ENCODE data around the gene FAM217B.
"Not testable (repeated sequence)": the region's sequence is repeated elsewhere in the genome, so short reads cannot be mapped to it uniquely, and the experiment has no call there.

Gene FAM217B

DNA sequence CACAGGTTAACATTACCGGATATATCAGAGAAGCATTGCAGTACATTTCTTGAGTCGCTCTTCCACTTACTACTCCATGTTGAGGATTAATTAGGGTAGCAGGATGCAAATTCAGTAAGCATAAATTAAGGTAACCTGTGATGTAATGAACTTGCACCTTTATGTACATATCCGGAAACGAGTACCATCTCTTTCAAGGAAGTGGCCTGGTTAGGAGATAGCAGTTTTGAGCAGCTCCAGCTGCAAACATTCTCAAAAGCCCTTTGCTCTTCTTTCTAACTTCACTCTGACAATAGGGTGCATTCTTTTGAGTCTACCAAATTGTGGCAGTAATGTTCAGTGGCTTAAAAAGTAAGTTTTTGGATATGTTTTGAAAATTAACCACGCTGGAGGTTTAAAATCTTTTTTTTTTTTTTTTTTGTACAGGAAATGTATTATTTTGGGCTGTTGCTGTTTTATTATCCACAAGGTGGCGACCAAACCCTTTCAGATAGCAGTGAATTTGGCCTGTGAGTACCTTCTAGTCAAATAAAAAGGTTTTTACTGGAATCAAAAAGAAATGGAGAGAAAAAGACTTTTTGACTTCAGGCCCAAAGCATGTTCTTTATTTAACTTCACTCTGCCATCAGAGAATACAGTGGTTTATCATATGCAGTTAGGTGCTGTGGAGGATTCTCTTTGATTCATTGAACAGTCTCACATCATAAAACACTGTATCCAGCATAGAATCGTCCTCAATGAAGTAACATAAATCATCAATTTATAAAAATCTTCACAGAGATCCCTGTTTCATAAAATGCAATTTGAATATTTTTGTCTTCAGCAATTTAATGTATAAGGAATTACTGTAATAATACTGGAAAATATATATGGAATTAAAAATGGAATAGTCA lies 8.9 kb downstream of the FAM217B start:
- DNase-seq (ENCODE audit: low read depth, low spot score): peak; percentile 63
- TF ChIP-seq, protein P1, sequence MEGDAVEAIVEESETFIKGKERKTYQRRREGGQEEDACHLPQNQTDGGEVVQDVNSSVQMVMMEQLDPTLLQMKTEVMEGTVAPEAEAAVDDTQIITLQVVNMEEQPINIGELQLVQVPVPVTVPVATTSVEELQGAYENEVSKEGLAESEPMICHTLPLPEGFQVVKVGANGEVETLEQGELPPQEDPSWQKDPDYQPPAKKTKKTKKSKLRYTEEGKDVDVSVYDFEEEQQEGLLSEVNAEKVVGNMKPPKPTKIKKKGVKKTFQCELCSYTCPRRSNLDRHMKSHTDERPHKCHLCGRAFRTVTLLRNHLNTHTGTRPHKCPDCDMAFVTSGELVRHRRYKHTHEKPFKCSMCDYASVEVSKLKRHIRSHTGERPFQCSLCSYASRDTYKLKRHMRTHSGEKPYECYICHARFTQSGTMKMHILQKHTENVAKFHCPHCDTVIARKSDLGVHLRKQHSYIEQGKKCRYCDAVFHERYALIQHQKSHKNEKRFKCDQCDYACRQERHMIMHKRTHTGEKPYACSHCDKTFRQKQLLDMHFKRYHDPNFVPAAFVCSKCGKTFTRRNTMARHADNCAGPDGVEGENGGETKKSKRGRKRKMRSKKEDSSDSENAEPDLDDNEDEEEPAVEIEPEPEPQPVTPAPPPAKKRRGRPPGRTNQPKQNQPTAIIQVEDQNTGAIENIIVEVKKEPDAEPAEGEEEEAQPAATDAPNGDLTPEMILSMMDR (IDR thresholded peaks at IDR 0.05; ENCODE audit: low read depth, low read length): peak; percentile 60
- in situ Hi-C loops (cut with HindIII; ENCODE audit: low sequenced_read_pairs): no loop called here
- H3K4me3 ChIP-seq (ENCODE audit: low read depth, low read length): no peak overlapping the region

DNA sequence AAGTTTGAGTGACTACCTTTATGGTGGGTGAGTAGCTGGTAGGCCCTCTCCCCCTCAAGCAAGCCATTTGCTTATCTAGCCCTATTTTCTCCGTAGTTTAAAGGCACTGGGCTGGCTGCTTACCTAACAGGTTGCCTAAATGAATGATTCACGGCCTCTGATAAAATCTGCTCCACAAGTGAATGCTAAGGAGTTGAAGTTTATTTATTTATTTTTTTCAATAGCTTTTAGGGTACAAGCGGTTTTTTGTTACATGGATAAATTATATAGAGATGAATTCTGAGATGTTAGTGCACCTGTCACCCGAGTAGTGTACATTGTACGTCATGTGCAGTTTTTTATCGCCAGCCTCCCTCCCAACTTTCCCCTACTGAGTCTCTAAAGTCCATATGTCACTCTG lies 9.7 kb downstream of the FAM217B start:
- H3K4me3 ChIP-seq (ENCODE audit: low read depth, low read length): no peak overlapping the region
- no peak for DNase-seq (ENCODE audit: low read depth, low spot score)
- TF ChIP-seq, protein P1 (IDR thresholded peaks at IDR 0.05; ENCODE audit: low read depth, low read length): no peak
- in situ Hi-C loops (cut with HindIII; ENCODE audit: low sequenced_read_pairs): no loop called here

DNA sequence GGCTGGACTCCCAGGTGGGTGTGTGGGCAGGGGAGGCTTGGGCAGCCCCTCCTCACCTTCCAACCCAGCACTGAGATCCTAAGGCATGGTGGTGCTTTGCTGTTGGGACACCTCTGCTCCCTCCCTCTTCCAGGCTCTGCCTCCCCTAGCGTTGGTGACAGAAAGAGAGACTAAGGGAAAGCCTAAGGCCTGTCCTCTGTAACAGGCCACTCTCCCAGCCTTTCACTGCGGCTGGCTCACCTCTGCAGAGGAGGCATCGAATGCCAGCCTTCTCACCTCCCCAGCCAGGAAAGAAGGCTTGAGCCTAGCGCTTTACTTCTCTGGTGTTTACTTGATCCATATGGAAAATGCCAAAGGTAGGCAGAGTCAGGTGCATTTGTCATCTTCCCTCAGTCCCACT lies 14.5 kb downstream of the FAM217B start:
- DNase-seq (ENCODE audit: low read depth, low spot score): no peak
- in situ Hi-C loops (cut with HindIII; ENCODE audit: low sequenced_read_pairs): no loop called here
- no peak overlapping the region for H3K4me3 ChIP-seq (ENCODE audit: low read depth, low read length)
- TF ChIP-seq, protein P1 (IDR thresholded peaks at IDR 0.05; ENCODE audit: low read depth, low read length): no peak

DNA sequence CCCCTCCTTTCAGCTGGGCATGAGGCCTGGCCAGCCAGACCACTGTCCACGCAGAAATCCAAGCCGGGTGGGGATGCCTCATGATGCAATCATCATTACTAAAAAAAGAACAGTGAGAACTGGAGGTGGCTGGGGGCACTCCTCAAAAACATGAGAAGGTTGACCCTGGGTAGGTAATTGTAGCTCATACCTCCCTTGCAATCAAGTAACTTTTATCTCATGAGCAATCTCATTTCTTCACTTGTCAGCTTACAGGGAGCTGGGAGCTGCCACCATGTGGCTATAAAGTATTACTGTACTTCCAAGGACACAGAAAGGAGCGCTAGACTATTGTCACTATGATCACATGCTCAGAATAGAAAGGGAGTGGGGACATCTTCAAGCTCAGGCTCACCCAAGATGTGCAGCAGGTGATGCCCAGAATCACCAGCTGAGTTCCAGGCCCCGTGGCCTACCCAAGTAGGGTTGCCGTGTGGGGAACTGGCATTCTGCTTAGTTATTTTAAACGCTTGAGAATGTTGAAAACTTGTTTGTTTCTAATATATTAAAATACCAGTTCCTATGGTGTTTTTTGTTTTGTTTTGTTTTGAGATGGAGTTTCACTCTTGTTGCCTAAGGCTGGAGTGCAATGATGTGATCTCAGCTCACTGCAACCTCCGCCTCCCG lies 15.1 kb downstream of the FAM217B start:
- in situ Hi-C loops (cut with HindIII; ENCODE audit: low sequenced_read_pairs): no loop called here
- TF ChIP-seq, protein P1 (IDR thresholded peaks at IDR 0.05; ENCODE audit: low read depth, low read length): peak; percentile 30
- H3K4me3 ChIP-seq (ENCODE audit: low read depth, low read length): no peak overlapping the region
- no peak for DNase-seq (ENCODE audit: low read depth, low spot score)

DNA sequence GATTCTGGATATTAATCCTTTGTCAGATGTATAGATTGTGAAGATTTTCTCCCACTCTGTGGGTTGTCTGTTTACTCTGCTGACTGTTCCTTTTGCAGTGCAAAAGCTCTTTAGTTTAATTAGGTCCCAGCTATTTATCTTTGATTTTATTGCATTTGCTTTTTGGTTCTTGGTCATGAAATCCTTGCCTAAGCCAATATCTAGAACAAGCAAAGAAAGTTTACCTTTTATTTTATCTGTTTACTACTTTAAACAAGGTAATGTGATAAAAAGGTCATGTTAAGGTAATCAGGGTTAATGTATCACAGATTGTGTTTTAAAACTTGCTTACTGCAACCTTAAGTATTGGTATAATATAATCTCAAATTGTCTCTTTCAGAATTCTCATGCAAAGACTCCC lies 17.4 kb downstream of the FAM217B start:
- in situ Hi-C loops (cut with HindIII; ENCODE audit: low sequenced_read_pairs); H3K4me3 ChIP-seq (ENCODE audit: low read depth, low read length); DNase-seq (ENCODE audit: low read depth, low spot score): not testable (repeated sequence)

DNA sequence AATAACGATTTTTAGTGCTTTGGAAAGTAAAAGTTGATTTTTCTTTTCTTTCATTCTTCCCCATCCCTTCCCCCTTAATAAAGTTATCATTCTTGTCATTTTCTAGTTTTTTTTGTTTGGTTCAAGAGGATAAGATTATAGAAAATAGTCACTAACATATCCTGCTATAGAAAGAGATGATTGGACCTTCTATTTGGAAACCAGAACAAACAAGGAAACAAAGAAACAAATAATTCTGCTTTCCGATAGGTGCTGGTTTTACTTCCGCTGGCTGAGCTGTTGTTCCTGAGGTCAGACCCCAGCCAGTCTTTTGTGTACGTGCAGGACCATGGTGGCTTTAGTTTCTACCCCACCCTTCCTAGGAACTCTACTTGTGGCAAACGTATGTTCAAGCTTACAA lies 17.9 kb downstream of the FAM217B start, which contains the start of gene CDH26:
Gene CDH26 (plus strand): TSS at position 301 of the 400 bp plus-strand sequence. CDS start 304 bp downstream, outside the sequence.
- no peak for DNase-seq (ENCODE audit: low read depth, low spot score)
- no peak within 1 kb of the TSS for H3K4me3 ChIP-seq (ENCODE audit: low read depth, low read length)
- TF ChIP-seq, protein P1 (IDR thresholded peaks at IDR 0.05; ENCODE audit: low read depth, low read length): no peak
- in situ Hi-C loops (cut with HindIII; ENCODE audit: low sequenced_read_pairs): no loop called here

DNA sequence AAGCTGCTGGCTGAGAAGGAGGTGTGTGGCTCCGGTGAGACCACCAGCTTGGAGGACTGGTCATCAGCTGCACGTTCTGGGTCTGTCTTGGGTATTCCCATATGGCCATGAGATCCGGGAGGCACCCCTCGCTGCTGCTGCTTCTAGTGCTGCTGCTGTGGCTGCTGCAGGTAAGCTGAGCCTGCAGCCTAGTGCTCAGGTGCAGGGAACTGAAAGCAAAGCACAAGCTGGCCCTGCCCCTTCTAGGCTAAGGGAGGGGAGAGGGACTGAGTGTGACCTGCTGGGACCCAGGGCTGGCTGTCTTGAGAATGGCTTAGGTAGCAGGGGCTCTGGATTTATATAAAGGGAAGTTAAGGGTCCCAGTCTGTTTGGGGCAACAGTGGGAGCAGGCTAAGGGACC lies 18.4 kb downstream of the FAM217B start:
- TF ChIP-seq, protein P1 (IDR thresholded peaks at IDR 0.05; ENCODE audit: low read depth, low read length): no peak

More for the DNA sequence above, 18.4 kb downstream of the FAM217B start:
- in situ Hi-C loops (cut with HindIII; ENCODE audit: low sequenced_read_pairs): no loop called here
- H3K4me3 ChIP-seq (ENCODE audit: low read depth, low read length): no peak overlapping the region
- DNase-seq (ENCODE audit: low read depth, low spot score): no peak
